SH-SY5Y (cell line): ENCODE data around the gene CABP1.

Source experiments
- GATA2 ChIP-seq: IDR thresholded peaks from 2 replicates; pipeline ENCODE4 v1.6.1; 2011; ENCODE audit warnings: mild to moderate bottlenecking, low read depth, low read length
- GATA3 ChIP-seq: IDR thresholded peaks from 2 replicates; pipeline ENCODE4 v1.6.1; 2011; ENCODE audit warnings: low read depth, mild to moderate bottlenecking, low read length, moderate library complexity

GRCh38 chr12:120610560-120610959, 29.9 kb upstream of the CABP1 start:
- no peak for TF ChIP-seq GATA2
- no peak for TF ChIP-seq GATA3
